T-helper 1 cell treated with Interleukin-12 subunit alpha and Interleukin-12 subunit beta and Interleukin-4 antibody, amounts not matched to agents 30 μg/mL and 1 μg/mL, for 36 hours (primary cell): Measurements from ENCODE around the gene LIPC.

Experiments used
- H3K27ac Mint-ChIP-seq: one replicate; pipeline ENCODE4 v1.8.0; 2021; ENCODE audit warnings: mild to moderate bottlenecking, mixed read lengths
- H3K27me3 Mint-ChIP-seq: one replicate; pipeline ENCODE4 v1.8.0; 2021; ENCODE audit warnings: low read depth, mixed read lengths
- H3K36me3 Mint-ChIP-seq: one replicate; pipeline ENCODE4 v1.8.0; 2021; ENCODE audit warnings: low read depth, mixed read lengths
- H3K4me1 Mint-ChIP-seq: one replicate; pipeline ENCODE4 v1.8.0; 2021; ENCODE audit warnings: low read depth, mixed read lengths
- H3K4me3 Mint-ChIP-seq: one replicate; pipeline ENCODE4 v1.8.0; 2021; ENCODE audit warnings: mild to moderate bottlenecking, moderate library complexity, mixed read lengths
- H3K9me3 Mint-ChIP-seq: one replicate; pipeline ENCODE4 v1.8.0; 2021; ENCODE audit warnings: mixed read lengths

The LIPC gene

DNA sequence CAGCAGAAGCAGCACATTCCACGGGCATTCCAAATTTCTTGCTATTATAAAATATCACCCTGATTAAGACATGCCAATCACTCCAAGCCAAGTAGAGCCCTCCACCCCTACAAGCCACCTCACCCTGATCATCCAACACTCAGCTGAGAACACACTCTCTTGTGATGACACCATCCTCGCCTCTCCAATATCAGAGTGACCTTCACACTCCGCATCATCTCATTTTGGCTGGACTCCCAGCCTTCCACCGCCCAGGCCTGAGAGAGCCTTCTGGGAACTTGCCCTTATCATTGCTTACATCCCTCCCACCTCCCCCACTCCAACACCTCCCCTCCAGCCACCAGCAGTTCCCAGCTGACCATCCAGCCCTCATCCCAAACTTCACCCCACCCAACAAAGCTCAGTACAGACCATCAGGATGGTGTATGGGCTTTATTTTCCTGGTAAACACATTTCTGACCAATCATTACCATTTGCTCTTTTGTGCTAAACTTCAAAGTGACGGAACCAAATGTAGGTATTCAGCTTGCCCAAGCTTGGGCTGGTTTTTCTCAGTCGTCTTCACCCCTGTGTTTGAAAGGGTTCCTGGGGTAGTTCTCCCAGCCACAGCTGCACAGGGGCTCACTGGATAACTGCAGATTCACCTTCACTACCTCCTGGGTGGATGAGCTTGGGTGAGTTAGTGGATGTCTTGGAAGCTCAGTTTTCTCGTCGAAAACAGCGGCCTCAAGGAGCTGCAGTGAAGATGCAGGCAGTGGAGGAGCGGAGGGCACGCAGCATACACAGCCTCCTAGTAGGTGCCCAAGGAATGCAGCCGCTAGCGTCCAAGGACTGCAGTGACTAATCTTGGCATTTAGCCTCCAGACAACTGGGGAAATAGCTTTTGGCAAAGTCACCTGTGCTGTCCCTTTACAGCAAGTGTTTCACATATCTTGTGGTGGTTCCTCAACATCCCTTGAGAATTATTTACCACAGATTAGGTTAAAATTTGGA is 115.1 kb downstream of the LIPC start:
- no peaks in the 10 kb centered on the region for H3K27me3 Mint-ChIP-seq
- H3K9me3 Mint-ChIP-seq = no peaks in the 10 kb centered on the region
- peak overlapping the region; percentile 99 for H3K27ac Mint-ChIP-seq
- peak overlapping the region; percentile 7 for H3K4me3 Mint-ChIP-seq
- peaks cover 22% of the 10 kb centered on the region for H3K36me3 Mint-ChIP-seq
- H3K4me1 Mint-ChIP-seq = peaks cover 55% of the 10 kb centered on the region

GRCh38 chr15:58547628-58548307 is 116.0 kb downstream of the LIPC start:
- Mint-ChIP-seq H3K36me3 (peaks cover 22% of the 10 kb centered on the region), H3K27me3 (no peaks in the 10 kb centered on the region), H3K4me1 (peaks cover 56% of the 10 kb centered on the region), H3K27ac (no peak overlapping the region), H3K4me3 (no peak overlapping the region), H3K9me3 (no peaks in the 10 kb centered on the region)

DNA sequence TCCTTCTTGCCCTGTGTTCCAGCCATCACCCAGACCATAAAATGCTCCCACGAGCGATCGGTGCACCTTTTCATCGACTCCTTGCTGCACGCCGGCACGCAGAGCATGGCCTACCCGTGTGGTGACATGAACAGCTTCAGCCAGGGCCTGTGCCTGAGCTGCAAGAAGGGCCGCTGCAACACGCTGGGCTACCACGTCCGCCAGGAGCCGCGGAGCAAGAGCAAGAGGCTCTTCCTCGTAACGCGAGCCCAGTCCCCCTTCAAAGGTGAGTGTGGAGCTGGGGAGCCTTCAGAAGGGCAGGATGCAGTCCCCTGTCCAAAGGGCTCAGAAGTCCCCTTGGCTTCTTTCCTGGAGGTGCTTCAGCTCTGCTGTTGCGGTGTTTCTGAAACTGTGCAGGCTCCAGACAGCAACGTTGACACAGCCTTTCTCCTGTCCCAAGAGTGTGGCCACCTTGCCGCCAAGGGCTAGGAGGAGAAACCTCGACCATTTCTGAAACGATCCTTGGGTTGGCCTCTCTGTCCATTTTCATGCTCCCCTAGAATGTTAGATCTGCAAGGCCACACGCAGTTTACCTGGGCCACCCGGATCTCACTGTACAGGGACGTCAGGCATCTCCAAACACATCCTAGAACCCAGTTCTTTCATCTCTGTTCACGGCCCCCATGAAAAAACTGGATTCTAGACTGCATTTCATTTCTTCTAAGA is 116.7 kb downstream of the LIPC start:
- no peak overlapping the region for H3K27ac Mint-ChIP-seq
- peaks cover 20% of the 10 kb centered on the region for H3K36me3 Mint-ChIP-seq
- H3K27me3 Mint-ChIP-seq = no peaks in the 10 kb centered on the region
- no peak overlapping the region for H3K4me3 Mint-ChIP-seq
- no peaks in the 10 kb centered on the region for H3K9me3 Mint-ChIP-seq
- peaks cover 57% of the 10 kb centered on the region for H3K4me1 Mint-ChIP-seq

DNA sequence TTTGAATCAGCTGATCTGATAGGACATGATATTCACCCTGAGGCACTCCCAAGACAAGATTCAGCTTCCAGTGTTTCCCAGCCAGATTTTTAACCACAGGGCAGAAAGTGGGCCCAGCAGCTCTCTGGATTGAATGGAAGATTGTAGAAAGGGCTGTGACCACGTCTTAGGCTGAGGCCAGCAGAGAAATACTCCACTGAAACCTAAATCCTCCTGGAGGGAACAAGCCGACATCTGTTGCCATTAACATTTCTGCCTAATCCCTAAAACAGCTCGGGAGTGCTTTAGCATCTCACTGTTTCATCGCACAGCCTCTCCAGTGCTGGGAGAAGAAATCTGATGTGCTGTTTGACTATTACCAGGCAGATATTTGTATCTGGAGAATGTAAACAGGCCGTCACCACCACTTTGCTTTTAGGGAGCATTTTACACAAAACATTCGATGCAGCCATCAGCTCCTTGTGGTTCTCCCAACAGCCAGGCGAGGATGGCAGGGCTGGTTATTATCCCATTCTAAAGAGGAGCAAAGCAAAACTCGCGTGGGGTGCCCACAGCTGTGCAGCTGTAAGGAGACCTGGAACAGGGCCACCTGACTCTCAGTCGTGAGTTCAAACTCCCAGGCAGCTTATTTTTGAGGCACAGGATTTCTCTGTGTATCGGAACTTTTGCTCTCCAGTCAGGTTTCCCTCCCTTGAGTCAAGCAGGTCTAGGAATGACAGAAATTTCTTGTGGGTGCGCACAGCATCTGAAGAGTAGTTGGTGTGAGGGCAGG is 117.4 kb downstream of the LIPC start:
- Mint-ChIP-seq H3K9me3 (no peaks in the 10 kb centered on the region), H3K27me3 (no peaks in the 10 kb centered on the region), H3K36me3 (peaks cover 20% of the 10 kb centered on the region), H3K4me3 (no peak overlapping the region), H3K27ac (no peak overlapping the region), H3K4me1 (peaks cover 59% of the 10 kb centered on the region)

- Mint-ChIP-seq H3K36me3 (peaks cover 20% of the 10 kb centered on the region), H3K9me3 (no peaks in the 10 kb centered on the region), H3K4me1 (peaks cover 58% of the 10 kb centered on the region), H3K27ac (no peak overlapping the region), H3K4me3 (no peak overlapping the region), H3K27me3 (peaks cover under 1% of the 10 kb centered on the region)
These were observed 117.9 kb downstream of the LIPC start for GRCh38 chr15:58549785-58550074.

GRCh38 chr15:58551084-58551763 is 119.4 kb downstream of the LIPC start:
- Mint-ChIP-seq H3K4me3 (no peak overlapping the region), H3K36me3 (peaks cover 14% of the 10 kb centered on the region), H3K27ac (peak overlapping the region; percentile 77), H3K9me3 (no peaks in the 10 kb centered on the region), H3K4me1 (peaks cover 46% of the 10 kb centered on the region), H3K27me3 (peaks cover 5% of the 10 kb centered on the region)

DNA sequence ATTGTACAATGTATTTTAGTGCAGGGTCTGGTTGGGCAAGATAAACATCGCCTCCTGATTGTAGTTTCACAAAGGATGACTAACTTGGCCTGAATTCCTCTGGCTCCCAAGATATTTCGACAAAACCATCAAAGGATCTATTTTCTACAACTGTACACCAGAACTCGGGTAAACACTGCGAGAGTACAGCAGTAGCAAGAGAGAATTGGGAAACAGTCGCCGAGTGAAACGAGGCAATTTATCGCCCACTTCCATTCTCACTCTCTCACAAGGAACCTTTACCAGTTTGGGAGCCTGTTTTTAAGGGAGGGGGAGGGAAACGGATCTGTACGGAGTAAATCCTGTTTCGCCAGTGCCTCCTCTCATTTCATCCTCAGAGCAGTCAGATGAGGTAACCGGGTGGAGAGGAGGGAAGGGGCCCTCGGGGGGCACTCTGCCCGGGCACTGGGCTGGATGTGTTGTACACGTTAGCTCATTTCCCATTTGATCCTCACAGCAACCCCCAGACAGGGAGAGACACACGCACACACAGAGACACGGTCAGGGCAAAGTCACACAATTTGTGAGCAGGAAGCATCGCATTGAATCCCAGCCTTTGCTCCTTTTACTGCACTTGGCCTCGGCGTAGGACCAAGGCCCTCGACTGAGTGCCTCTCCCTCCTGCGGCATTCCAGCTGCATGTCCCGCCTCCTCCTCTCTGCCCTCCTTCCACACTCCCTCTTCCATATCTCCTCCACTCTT is 120.1 kb downstream of the LIPC start:
- H3K36me3 Mint-ChIP-seq = peaks cover 11% of the 10 kb centered on the region
- peaks cover 5% of the 10 kb centered on the region for H3K27me3 Mint-ChIP-seq
- H3K4me3 Mint-ChIP-seq = no peak overlapping the region
- peaks cover 40% of the 10 kb centered on the region for H3K4me1 Mint-ChIP-seq
- H3K27ac Mint-ChIP-seq = peak overlapping the region; percentile 77
- no peaks in the 10 kb centered on the region for H3K9me3 Mint-ChIP-seq

GRCh38 chr15:58552505-58553364 is 120.9 kb downstream of the LIPC start:
- Mint-ChIP-seq H3K27ac (no peak overlapping the region), H3K36me3 (peaks cover 11% of the 10 kb centered on the region)

GRCh38 chr15:58553365-58553918 is 121.7 kb downstream of the LIPC start:
- Mint-ChIP-seq H3K4me1 (peaks cover 39% of the 10 kb centered on the region), H3K27ac (no peak overlapping the region), H3K36me3 (peaks cover 11% of the 10 kb centered on the region), H3K4me3 (no peak overlapping the region), H3K9me3 (no peaks in the 10 kb centered on the region), H3K27me3 (peaks cover 5% of the 10 kb centered on the region)

More at GRCh38 chr15:58552505-58553364, 120.9 kb downstream of the LIPC start:
- Mint-ChIP-seq H3K4me3 (no peak overlapping the region), H3K27me3 (peaks cover 5% of the 10 kb centered on the region), H3K9me3 (no peaks in the 10 kb centered on the region), H3K4me1 (peaks cover 39% of the 10 kb centered on the region)

DNA sequence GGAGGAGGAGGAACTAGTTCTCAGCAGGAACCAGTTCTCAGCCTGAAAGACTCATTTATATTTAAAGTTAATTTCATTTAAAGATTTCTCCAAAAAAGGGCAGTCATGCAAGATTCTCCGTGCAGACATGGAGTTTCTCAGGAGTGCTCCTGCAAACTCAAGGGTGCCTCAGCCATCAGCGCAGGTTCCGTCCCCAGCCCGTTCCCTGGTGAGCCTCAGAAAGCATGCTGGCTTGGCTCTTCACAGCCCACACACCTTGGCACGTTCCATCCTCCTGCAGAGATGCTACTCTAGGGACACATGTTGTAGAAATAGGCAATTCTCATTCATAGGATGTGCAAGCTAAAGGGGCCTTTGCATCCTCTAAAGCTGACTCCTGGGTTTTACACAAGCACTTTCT is 123.0 kb downstream of the LIPC start:
- Mint-ChIP-seq H3K36me3 (peaks cover 11% of the 10 kb centered on the region), H3K9me3 (no peaks in the 10 kb centered on the region), H3K27me3 (peaks cover 5% of the 10 kb centered on the region), H3K4me1 (peaks cover 35% of the 10 kb centered on the region), H3K4me3 (no peak overlapping the region), H3K27ac (no peak overlapping the region)

DNA sequence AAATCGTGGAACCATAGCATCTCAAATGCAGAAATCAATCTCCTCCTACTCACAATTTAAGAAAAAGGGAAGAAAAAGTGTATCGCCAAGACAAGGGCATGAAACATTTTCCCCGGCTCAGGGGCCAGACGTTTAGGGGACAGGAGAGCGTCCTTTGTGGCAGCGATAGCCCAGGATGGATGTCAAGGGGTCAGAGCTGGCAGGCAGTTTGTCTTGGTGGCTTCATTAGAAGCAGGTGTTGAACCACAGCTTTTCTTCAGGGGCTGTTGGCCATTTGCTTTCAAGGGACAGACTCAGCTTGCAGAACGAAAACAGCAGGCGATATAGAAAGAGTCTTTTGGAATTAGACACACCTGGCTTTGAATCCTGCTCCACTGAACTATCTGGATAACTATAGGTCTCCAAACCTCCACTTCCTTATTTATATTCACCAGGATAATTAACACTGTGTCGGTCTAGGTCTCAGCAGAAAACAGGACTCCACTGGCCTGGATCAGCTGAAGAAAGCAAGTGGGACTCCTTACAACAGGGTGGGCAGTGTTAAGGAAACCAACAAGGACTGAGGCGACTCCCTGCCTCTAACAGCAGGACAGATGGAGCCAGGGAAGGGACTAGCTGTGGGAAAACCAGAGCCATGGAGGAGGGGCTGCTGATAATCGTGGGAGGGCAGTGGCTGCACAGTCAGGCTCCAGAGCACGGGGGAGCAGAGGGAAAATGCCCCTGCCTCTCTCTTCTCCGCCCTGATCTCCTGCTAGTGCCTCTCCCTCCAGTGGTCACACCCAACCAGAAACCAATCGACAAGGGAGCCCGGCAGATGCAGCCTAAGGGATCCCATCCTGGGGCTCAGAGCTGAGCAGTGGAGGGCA is 123.6 kb downstream of the LIPC start:
- Mint-ChIP-seq H3K4me1 (peaks cover 28% of the 10 kb centered on the region), H3K27ac (no peak overlapping the region), H3K9me3 (no peaks in the 10 kb centered on the region), H3K36me3 (peaks cover 6% of the 10 kb centered on the region), H3K4me3 (no peak overlapping the region), H3K27me3 (peaks cover 5% of the 10 kb centered on the region)

DNA sequence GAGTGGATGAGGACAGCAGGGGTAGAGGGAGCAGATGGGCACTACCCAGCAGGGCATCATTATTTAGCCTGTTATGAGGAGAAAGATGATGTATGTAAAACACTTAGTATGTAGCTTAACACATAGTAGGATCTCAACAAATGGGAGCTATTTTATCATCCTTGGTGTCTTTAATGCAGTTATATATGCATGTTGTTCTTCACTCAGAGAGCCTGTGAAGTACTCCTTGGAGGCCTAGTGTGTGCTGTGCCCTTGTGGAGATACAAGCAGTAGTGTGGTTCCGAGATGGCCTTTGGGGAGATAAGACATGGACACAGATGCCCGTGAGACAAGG is 124.2 kb downstream of the LIPC start:
- Mint-ChIP-seq H3K27me3 (peaks cover 5% of the 10 kb centered on the region), H3K27ac (no peak overlapping the region), H3K4me3 (no peak overlapping the region), H3K9me3 (no peaks in the 10 kb centered on the region), H3K4me1 (peaks cover 22% of the 10 kb centered on the region), H3K36me3 (peaks cover 5% of the 10 kb centered on the region)
